Stimulated activated CD4-positive, alpha-beta T cell treated with anti-CD3 and anti-CD28 coated beads, Interleukin-15, amount 100 ng/mL, for 48 hours (primary cell): Measurements from ENCODE around the gene LRP11.
"Not testable (repeated sequence)": the region's sequence is repeated elsewhere in the genome, so short reads cannot be mapped to it uniquely, and the experiment has no call there.

ENCODE experiments used
- DNase-seq, 2 donors: peaks; one replicate each; pipeline ENCODE4 v3.0.0-alpha.2; 2020; ENCODE audit warnings: low read depth in 2 of 2

Gene LRP11

DNA sequence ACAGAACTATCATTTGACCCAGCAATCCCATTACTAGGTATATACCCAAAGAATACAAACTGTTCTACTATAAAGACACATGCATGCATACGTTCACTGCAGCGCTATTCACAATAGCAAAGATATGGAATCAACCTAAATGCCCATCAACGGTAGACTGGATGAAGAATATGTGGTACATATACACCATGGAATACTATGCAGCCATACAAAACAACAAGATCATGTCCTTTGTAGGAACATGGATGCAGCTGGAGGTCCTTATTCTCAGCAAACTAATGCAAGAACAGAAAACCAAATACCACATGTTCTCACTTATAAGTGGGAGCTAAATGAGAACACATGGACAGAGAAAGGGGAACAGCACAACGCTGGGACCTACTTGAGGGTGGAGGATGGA lies 15.8 kb downstream of the LRP11 start:
- DNase-seq = not testable (repeated sequence)

DNA sequence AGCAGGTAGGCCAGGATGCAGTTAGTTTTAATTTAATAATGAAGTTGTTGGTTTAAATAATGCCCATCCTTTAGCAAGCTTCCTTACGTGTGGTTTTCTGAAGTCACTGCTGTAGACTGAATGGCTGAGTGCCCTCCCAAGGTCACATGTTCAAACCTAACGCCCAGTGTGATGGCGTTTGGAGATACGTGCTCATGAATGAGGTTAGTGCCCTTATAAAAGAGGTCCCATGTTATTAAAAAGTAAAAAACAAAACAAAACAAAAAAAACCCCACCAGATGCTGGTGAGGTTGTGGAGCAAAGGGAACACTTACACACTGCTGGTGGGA lies 16.3 kb downstream of the LRP11 start:
- DNase-seq = no peak

DNA sequence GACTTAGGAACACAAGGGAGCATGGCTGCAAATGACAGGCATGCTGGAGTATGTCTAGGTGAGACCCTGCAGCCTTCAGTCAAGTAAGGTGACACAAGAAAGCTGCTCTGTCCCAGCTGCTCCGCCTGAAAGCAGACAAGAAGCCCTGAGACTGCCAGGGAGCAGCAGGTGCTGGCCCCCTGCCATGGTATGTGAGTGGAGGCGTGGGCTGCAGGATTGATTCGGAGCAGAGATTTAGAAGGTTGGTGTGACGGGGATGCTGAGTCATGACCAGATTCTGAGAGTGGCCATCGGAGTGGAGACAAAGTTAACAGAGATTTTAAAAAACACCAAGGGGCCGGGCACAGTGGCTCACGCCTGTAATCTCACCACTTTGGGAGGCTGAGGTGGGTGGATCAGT lies 17.8 kb downstream of the LRP11 start:
- DNase-seq = no peak

DNA sequence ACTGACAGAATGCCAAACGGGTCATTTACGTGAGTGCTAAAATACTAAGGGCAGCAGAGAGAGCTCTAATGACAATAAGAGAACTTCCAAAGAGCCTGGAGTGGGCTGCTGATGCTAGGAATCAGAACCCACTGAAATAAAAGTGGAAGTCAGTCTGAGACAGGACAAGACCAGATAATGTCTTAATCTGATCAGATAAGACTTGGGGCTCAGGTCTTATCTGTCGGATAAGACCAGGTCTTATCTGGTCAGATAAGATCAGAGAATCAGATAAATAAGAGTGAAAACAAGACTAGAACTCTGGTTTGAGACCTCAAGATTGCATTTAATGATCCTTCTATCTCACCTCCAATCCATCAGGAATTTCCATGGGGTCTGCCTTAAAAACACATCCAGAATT lies 18.6 kb downstream of the LRP11 start:
- DNase-seq = no peak

DNA sequence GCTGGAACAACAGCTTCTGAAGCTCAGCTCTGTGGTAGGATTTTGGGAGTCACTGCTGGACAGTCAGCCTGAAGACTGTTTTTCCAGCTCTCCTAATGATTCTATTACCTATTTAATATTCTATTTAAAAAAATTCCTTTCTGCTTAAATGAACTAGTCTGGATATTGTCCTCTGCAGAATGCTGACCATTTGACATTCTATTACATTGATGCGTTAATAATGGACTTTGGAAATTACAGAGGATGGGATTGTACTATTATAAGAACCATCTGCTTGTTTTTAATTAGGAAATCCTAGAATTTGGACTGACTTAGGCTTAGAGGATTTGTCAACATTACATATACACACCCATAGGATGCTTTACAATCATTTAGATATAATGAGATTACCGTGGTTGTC lies 19.7 kb downstream of the LRP11 start:
- DNase-seq = no peak

DNA sequence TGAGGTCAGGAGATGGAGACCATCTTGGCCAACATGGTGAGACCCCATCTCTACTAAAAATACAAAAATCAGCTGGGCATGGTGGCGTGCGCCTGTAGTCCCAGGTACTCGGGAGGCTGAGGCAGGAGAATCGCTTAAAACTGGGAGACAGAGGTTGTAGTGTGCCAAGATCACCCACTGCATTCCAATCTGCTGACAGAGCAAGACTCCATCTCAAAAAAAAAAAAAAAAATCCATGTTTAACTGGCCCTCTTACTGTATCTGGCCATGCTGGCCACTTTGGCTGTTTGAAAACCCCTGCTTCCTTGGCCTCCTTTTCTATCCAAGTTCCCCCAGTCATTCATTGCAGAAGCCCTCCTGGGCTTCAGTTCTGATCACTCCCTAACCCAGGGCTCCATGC lies 20.1 kb downstream of the LRP11 start:
- DNase-seq = not testable (repeated sequence)

DNA sequence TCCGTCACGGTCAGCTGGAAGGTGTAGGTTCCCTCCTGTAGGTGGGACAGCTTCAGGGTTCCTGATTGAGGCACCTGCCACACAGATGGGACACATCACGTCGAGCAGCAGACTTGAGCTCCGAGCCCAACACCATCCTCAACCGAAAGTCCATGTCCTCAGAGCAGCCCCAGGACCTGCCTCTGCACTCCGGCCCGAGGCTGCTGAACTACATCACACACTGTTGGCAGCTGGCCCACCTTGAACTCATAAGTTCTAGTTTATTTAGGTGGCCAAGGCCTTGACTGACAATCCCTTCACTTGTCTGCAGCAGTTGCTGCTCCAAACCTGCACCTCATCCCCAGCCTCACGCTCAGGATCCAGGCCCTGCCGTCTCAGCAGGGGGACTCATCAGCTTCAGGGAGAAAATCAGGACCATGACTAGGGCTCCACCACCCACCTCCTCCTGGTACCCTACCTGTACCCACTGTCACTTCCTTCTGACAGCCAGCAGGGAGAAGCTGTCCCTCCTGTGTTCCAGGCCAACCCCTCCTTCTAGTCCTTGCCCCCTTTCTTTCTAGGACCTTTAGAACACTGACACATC lies 21.0 kb downstream of the LRP11 start:
- DNase-seq = no peak

DNA sequence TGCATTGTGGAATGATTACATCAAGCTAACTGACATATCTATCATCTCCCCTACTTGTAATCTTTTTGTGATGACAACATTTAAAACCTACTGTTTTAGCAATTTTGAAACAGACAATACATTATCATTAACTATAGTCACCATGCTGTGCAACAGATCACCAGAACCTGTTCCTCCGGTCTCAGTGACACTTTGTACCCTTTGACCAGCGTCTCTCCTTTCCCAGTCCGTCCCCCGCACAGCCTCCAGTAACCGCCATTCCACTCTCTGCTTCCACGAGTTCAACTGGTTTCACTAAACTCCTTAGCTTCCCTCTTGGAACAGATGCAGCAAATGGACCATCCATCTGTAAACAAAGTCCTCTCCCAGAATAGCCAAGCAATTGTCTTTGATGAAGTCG lies 21.8 kb downstream of the LRP11 start:
- DNase-seq = no peak

DNA sequence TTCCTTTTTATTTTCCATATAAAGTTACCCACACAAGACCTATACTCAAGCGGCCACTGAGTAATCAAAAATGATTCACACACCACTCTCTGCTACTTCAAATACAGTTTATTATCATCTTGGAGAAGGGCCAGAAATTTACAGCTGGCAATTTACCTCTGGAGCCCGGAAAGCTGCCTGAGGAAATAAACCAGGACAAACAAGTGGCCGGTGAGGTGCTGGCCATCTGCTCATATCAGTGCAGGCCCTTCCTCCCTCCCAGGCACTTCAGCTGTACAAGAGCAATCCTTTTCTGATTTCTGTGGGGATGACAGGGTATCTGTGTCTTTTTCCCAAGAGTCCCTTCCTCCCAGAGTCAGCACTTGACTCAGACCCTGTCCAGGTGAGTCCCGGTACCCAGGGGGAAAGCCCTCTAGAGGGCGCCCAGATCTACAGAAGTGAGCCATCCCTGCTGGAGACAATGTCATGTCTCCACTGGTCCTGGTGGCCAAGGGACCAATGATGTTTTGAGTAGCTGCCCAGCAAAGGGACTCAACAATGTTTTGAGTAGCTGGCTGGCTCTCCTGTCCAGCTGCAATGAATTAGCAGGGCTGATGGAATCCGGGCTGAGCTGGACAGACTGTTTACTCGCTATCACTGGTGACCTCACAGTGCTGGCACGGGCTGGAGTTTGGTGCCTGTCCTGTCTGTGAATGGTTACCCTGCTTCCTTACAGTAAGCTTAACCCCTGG lies 23.6 kb downstream of the LRP11 start:
- DNase-seq = peak in 1 of 2 donors; percentile 45

DNA sequence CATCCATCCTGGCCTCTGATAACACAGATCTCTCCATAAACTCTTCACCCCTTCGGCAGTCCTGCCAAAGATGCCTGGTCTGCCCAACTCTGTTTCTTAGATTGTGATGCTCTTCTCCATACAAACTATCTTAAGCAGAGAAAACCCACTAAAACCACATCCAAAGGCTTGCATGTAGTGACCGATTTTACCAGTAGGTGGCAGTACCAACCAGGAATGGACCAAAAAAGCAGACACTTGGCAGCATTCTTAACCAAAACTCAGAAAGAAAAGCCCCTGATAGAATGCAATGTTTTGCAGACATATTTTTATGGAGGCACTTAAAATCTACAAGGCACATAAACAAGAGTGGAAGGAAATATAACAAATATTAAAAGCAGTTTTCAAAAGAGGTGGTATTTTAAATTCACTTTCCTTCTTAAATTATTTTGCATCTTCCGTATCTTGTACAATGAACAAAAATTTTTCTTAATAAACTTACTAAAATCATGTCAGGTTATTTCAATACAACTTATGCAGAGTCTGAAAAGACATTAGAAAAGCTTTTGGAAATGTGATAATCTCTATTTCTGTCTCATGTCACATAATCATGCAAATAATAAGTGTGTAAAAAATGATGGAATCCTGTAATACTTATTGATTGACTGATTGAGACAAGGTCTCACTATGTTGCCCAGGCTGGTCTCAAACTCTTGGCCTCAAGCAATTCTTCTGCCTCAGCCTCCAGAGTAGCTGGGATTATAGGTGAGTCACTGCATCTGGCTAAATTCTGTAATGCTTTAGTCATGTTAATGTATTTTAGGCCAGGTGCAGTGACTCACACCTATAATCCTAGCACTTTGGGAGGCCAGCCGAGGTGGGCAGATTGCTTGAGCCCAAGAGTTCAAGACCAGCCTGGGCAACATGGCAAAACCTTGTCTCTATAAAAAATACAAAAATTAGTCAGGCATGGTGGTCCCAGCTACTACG lies 29.4 kb downstream of the LRP11 start:
- peak; percentile 28 to 62 for DNase-seq

DNA sequence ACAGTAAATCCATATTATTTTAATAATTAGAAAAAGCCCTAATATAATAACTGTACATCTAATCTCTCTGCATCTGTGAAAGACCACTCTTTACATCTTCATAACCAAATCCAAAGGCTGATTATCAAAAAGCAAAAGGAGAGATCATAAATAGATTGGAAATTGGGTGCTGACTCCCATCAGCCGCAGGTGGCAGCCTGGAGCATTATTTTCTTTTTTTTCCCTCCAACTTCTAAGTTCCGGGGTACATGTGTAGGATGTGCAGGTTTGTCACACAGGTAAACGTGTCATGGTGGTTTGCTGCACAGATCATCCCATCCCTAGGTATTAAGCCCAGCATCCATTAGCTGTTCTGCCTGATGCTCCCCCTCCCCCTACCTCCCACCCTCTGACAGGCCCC lies 30.5 kb downstream of the LRP11 start:
- no peak for DNase-seq

DNA sequence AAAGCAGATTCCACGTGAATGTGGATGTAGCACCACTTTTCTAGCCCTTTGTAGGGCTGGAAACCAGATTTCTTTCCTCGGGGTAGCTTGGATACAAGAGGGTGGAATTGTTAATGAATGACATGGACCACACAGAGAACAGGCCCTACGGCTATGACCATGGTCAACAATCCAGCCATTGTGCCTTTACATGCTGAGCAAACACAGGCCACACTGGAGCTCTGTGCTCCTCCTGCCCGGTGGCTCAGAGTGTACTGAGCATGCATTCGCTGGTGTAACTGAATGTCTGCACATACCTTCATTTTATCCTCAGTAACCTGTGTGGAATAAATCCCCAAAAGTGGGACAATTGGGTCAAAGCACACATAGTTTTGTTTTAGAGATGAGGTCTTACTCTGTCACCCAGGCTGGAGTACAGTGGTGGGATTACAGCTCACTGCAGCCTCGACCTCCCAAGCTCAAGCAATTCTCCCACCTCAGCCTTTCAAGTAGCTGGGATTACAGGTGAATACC lies 32.8 kb downstream of the LRP11 start:
- no peak for DNase-seq

DNA sequence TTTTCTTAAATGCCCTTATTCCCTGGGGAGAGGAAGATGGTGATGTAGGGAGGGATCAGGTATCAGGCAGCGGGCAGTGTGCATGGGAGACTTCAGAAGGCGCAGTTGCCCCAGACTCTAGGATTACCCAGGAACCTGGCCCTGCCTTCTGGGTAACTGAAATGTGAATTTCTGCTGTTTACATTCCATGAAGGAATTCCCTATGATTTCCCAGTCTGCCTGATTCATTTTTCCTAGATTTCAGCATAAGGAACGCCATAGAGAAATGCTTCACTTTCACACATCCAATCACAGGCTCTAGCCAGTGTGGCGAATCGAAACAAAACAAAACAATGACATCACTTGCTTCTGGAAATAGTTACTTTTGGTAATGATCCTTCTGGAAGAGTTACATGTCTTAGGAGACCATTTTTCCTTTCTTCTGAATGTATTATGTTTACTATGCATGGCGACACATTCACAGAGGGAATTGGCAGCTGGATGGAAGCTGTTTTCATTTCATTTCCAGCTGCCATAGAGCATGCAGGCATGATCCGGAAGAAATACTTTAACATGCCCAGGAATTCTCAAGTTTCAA lies 33.3 kb downstream of the LRP11 start:
- DNase-seq = no peak

DNA sequence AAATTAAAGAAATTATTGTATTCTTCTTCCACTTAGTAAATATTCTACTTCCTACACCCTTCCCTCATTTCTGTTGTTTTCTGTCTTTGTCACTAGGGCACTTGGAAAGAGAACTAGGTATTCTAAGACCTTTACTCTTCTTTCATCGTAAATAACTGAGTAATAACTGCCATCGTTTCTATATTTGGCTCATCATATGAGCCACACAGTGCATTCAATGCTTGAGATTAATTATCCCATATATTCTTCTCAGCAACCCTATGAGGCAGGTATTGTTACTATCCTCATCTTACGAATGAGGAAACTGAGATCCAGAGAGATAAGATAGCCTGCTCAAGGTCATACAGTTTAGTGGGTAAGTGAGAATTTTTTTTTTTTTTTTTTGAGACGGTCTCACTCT lies 38.9 kb downstream of the LRP11 start:
- no peak for DNase-seq

DNA sequence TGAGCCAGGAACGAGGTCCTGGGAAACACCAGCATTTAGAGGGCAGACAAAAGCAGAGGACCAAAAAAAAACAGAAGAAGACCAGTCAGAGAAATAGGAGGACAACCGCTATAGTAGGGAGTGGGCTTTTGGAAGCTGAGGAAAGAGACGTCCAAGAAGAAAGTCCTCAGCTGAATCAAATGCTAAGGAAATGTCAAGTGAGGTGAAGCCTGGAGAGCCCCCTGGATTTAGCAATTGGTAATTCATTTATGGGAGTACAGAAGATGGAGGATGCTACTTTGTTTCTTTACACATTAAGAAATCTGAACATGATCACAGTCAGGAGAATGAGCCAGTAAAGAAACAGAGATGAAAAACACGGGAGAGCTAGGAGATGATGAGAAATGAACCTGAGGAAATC lies 41.1 kb downstream of the LRP11 start:
- no peak for DNase-seq

DNA sequence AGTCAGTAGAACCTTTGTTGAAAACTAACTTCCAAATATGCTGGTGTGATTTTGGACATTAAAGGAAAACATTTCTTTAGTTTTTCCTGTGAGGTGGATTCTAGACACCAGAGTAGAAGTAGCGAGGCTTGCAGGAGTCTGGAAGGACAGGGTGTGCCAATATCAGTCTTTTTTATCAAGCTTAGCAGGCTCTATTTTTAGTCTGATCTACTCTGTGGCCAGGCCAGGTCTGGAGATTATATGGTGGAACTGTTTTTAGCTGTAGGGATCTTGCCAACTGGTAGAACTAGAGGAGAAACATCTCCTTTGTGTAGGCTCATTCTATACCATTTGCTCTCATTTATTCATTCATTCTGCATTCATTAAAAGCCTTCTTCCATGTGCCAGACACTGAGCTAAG lies 42.7 kb downstream of the LRP11 start:
- DNase-seq = no peak

DNA sequence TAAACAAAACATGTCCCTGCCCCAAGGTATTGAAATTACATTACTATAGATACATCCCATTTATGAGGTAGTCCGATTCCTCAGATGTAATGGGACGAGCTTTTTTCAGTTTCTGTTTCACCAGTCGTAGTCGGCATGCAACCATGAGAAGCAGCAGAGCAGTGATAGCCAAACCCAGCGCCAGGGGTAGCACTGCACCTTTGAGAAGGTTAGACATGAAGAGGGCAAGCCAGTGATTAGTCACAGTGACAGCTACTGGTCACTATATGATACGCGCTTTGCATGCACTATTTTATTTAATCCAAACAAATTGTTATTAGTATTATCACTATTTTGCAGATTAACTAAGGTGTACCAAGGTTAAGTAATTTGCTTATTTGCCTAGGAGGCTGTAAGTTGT lies 43.7 kb downstream of the LRP11 start:
- DNase-seq = no peak

DNA sequence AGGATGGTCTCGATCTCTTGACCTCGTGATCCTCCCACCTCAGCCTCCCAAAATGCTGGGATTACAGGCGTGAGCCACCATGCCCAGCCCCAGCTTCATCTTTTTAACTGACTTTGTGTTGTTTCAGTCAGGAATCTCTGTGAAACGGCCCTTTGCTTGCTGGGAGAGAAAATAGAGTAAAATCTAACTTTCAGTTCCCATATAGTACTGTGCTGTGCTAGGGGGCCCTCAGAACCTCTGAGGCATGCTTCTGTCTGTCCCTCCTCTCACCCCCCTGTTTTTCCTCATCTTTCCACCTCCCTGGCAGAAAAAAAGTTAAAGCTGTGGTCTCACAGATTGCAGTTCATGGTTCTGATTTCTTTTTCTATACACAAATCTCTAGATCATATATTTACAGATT lies 48.4 kb downstream of the LRP11 start:
- DNase-seq = no peak

DNA sequence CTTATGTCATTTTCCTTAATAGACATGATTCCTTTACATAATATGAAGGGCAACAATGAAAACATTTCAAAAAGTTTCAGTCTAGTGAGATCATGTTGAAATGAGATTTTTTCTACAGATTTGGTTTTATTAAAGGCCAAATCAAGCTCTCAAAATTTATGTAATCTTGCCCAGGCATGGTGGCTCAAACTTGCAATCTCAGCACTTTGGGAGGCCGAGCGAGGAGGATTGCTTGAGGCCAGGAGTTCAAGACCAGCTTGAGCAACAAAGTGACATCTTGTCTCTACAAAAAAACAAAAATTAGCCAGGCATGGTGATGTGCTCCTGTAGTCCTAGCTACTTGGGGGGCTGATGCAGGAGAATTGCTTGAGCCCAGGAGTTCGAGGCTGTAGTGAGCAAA lies 50.8 kb downstream of the LRP11 start:
- no peak for DNase-seq

DNA sequence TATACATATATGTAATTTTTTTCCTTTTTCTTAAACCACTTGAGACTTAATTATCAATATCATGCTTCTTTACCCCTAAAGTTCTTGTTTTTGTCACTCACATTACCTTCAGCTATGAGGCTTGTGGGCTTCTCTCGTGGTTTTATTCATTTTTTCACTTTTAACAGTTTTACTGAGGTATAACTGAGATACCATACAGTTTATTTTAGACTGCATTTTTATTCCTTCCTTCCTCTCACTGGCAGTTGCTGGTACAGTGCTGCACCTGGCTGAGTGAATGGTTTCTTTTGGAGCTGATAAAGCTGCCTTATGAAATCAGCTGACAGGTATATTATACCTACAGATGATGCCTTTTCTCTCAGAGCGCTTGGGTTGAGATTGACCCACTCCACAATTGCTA lies 54.4 kb downstream of the LRP11 start:
- no peak for DNase-seq

DNA sequence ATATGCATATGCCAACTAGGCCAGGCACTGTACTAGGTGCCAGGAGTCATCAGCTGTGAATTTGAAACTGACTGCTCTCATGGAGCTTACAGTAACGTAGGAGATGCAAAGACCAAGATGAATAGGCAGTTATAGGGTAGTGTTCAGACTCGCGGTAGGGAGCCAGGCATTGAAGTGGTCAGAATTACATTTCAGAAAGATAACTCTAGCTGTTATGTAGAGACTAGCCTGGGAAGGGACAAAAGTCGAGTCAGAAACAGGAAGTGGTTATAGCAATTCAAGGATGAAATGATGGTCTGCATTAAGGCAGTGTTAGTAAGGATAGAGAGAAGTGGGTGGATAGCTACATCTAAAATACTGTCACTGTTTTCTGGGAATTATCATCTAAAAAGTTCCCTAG lies 58.0 kb downstream of the LRP11 start:
- no peak for DNase-seq

DNA sequence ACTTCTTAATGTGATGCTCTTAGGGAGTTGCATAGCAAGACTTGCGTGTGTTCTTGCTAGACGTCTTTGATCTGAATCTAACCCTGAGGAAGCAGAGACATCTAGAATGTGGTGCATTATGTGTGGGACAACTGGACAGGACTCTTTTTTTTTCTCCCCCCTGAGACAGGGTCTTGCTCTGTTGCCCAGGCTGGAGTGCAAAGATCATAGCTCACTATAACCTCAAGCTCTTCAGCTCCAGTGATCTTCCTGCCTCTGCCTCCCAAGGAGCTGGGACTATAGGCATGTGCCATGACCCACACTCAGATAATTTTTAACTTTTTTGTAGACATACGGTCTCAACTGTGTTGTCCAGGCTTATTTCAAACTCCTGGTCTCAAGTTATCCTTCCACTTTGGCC lies 80.6 kb downstream of the LRP11 start:
- no peak for DNase-seq
